ENCODE results near the gene PRDM15. TPM values are rescaled to one million over a fixed set of nuclear protein-coding genes. Genes with fewer than 3 reads are reported as not detected.
A peak's percentile ranks its signal among the peaks of the same experiment; 100 is the strongest.

Gene PRDM15
- total RNA-seq, 1 experiment from 2014 or later = 16.7 TPM

GRCh38 chr21:41926807-41927171 lies 47.6 kb upstream of the PRDM15 start:
- no TSS peak for BruUV-seq (replicated peaks)
- ChIA-PET CTCF (no interaction called here), POLR2A (ENCODE audit: low non-redundant PET) (no interaction called here)
- no peaks in the 10 kb centered on the region for H3K27me3 ChIP-seq (replicated peaks; ENCODE audit: insufficient read depth, low read depth, low read length, poor library complexity)
- DNase-seq (ENCODE audit: low spot score) = no peak
- intact Hi-C loops (cut with micrococcal nuclease; ENCODE audit: unreplicated experiment) = no loop called here
- no peaks in the 10 kb centered on the region for H3K9me3 ChIP-seq (ENCODE audit: low read depth, low read length, poor library complexity, severe bottlenecking)
- no peaks in the 10 kb centered on the region for H3K36me3 ChIP-seq (ENCODE audit: insufficient read depth, low read length, poor library complexity, severe bottlenecking)
- H3K27ac ChIP-seq (ENCODE audit: low read depth, low read length, poor library complexity, severe bottlenecking) = peak overlapping the region; percentile 40
- TF ChIP-seq CTCF (conservative IDR thresholded peaks at IDR 0.05; ENCODE audit: low read depth, low read length) (no peak), EZH2 (IDR thresholded peaks at IDR 0.05; ENCODE audit: borderline replicate concordance, low read depth, low read length, poor library complexity, severe bottlenecking) (no peak)
- peaks cover 17% of the 10 kb centered on the region for H3K4me1 ChIP-seq (ENCODE audit: insufficient read depth, low read length, poor library complexity, severe bottlenecking)
- peak overlapping the region; percentile 26 for H3K4me3 ChIP-seq (ENCODE audit: low read depth, low read length, poor library complexity, severe bottlenecking)

DNA sequence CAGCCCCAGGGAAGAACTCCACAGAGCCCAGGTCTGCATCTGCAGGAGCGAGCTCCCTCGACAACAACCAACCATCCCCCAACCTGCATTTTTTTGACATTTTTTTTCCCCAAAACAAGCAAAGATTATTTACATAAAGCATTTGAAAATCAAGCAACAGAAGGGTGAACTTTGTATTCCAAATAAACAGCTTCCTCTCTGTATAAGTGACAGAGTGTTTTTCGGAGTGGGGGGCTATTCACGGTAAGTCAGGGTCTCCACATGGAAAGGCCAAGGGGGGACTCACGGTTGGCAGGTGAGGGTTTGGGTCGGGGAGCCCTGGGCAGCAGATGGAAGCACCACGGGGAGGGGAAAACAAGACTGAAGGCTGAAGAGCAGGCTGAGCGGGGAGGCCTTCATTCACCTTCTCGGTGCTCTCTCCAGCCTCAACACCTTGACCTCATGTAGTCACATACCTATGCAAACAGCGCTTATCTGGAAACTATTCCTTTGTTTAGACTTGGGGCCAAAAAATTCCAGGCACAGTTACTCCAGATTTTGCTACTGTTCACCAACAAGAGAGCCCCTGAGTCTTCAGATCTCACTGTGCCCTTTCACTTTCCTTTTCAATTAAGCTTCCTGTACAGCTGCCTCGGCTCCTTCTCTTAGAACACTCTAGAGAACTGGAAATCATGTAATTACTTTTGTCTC lies 47.1 kb upstream of the PRDM15 start:
- no TSS peak for BruUV-seq (replicated peaks)
- H3K27me3 ChIP-seq (replicated peaks; ENCODE audit: insufficient read depth, low read depth, low read length, poor library complexity) = no peaks in the 10 kb centered on the region
- CTCF ChIA-PET = no interaction called here
- H3K27ac ChIP-seq (ENCODE audit: low read depth, low read length, poor library complexity, severe bottlenecking) = peak overlapping the region; percentile 40
- peak overlapping the region; percentile 26 for H3K4me3 ChIP-seq (ENCODE audit: low read depth, low read length, poor library complexity, severe bottlenecking)
- no peaks in the 10 kb centered on the region for H3K36me3 ChIP-seq (ENCODE audit: insufficient read depth, low read length, poor library complexity, severe bottlenecking)
- no peaks in the 10 kb centered on the region for H3K9me3 ChIP-seq (ENCODE audit: low read depth, low read length, poor library complexity, severe bottlenecking)
- intact Hi-C loops (cut with micrococcal nuclease; ENCODE audit: unreplicated experiment) = no loop called here
- POLR2A ChIA-PET (ENCODE audit: low non-redundant PET) = no interaction called here
- TF ChIP-seq EZH2 (IDR thresholded peaks at IDR 0.05; ENCODE audit: borderline replicate concordance, low read depth, low read length, poor library complexity, severe bottlenecking) (no peak), CTCF (conservative IDR thresholded peaks at IDR 0.05; ENCODE audit: low read depth, low read length) (no peak)
- peak; percentile 44 for DNase-seq (ENCODE audit: low spot score)
- H3K4me1 ChIP-seq (ENCODE audit: insufficient read depth, low read length, poor library complexity, severe bottlenecking) = peaks cover 17% of the 10 kb centered on the region

GRCh38 chr21:41925767-41926116 lies 46.6 kb upstream of the PRDM15 start:
- no peaks in the 10 kb centered on the region for H3K36me3 ChIP-seq (ENCODE audit: insufficient read depth, low read length, poor library complexity, severe bottlenecking)
- H3K4me3 ChIP-seq (ENCODE audit: low read depth, low read length, poor library complexity, severe bottlenecking) = no peak overlapping the region
- BruUV-seq (replicated peaks) = no TSS peak
- CTCF ChIA-PET = no interaction called here
- H3K27me3 ChIP-seq (replicated peaks; ENCODE audit: insufficient read depth, low read depth, low read length, poor library complexity) = no peaks in the 10 kb centered on the region
- peaks cover 17% of the 10 kb centered on the region for H3K4me1 ChIP-seq (ENCODE audit: insufficient read depth, low read length, poor library complexity, severe bottlenecking)
- no peak overlapping the region for H3K27ac ChIP-seq (ENCODE audit: low read depth, low read length, poor library complexity, severe bottlenecking)
- no peak for TF ChIP-seq EZH2 (IDR thresholded peaks at IDR 0.05; ENCODE audit: borderline replicate concordance, low read depth, low read length, poor library complexity, severe bottlenecking)
- no peak for TF ChIP-seq CTCF (conservative IDR thresholded peaks at IDR 0.05; ENCODE audit: low read depth, low read length)
- POLR2A ChIA-PET (ENCODE audit: low non-redundant PET) = no interaction called here
- no peak for DNase-seq (ENCODE audit: low spot score)
- no peaks in the 10 kb centered on the region for H3K9me3 ChIP-seq (ENCODE audit: low read depth, low read length, poor library complexity, severe bottlenecking)
- intact Hi-C loops (cut with micrococcal nuclease; ENCODE audit: unreplicated experiment) = no loop called here

Data from A673 (cell line).